Trophoblast cell (in vitro differentiated cells and primary cell): ENCODE measurements around the gene ADRB2. TPM values are rescaled to one million over a fixed set of nuclear protein-coding genes. Genes with fewer than 3 reads are reported as not detected.
A peak's percentile ranks its signal among the peaks of the same experiment; 100 is the strongest.

Experiments used
- DNase-seq, 2 donors: peaks; one replicate each; pipeline ENCODE4 v3.0.0-alpha.2; 2016
- H2AFZ ChIP-seq: 2 replicates; pipeline ENCODE4 v1.6.1; 2013; ENCODE audit warnings: low read length, moderate library complexity, mild to moderate bottlenecking; ENCODE audit not compliant: insufficient read depth, poor library complexity
- H2AK5ac ChIP-seq: 2 replicates; pipeline ENCODE4 v1.6.1; 2013; ENCODE audit warnings: mild to moderate bottlenecking, low read length
- H2BK120ac ChIP-seq: 2 replicates; pipeline ENCODE4 v1.6.1; 2013; ENCODE audit warnings: low read length, mild to moderate bottlenecking, moderate library complexity; ENCODE audit not compliant: insufficient read depth, poor library complexity
- H2BK12ac ChIP-seq: 2 replicates; pipeline ENCODE4 v1.6.1; 2013; ENCODE audit warnings: mild to moderate bottlenecking, low read length, moderate library complexity
- H2BK5ac ChIP-seq: 2 replicates; pipeline ENCODE4 v1.6.1; 2013; ENCODE audit warnings: low read length, low read depth, moderate library complexity, mild to moderate bottlenecking; ENCODE audit not compliant: poor library complexity
- H3K14ac ChIP-seq: 2 replicates; pipeline ENCODE4 v1.6.1; 2013; ENCODE audit warnings: mild to moderate bottlenecking, low read length
- H3K18ac ChIP-seq: 2 replicates; pipeline ENCODE4 v1.6.1; 2013; ENCODE audit warnings: mild to moderate bottlenecking, low read length
- H3K23ac ChIP-seq: 2 replicates; pipeline ENCODE4 v1.6.1; 2013; ENCODE audit warnings: low read length
- H3K27ac ChIP-seq: 2 replicates; pipeline ENCODE4 v1.5.1; 2013; ENCODE audit warnings: low read depth, mild to moderate bottlenecking, inconsistent platforms, low read length, moderate library complexity
- H3K27me3 ChIP-seq: 2 replicates; pipeline ENCODE4 v1.6.1; 2013; ENCODE audit warnings: inconsistent platforms, mild to moderate bottlenecking, low read length, moderate library complexity; ENCODE audit not compliant: insufficient read depth
- H3K36me3 ChIP-seq, 2 experiments: 1 replicate in 1 of 2; 2 replicates in 1 of 2; pipeline ENCODE4 v1.6.1; 2013; ENCODE audit warnings: low read length in 2 of 2, mild to moderate bottlenecking in 2 of 2, moderate library complexity in 1 of 2; ENCODE audit not compliant: insufficient read depth in 2 of 2, control insufficient read depth in 1 of 2
- H3K4ac ChIP-seq: 2 replicates; pipeline ENCODE4 v1.6.1; 2013; ENCODE audit warnings: low read depth, mild to moderate bottlenecking, low read length, moderate library complexity
- H3K4me1 ChIP-seq, 2 experiments: 1 replicate in 1 of 2; 2 replicates in 1 of 2; pipeline ENCODE4 v1.6.1; 2013; ENCODE audit warnings: low read length in 2 of 2, mild to moderate bottlenecking in 2 of 2, moderate library complexity in 1 of 2; ENCODE audit not compliant: insufficient read depth in 2 of 2, control insufficient read depth in 1 of 2
- H3K4me2 ChIP-seq: 2 replicates; pipeline ENCODE4 v1.6.1; 2013; ENCODE audit warnings: inconsistent platforms, mild to moderate bottlenecking, low read length, moderate library complexity
- H3K4me3 ChIP-seq: 2 replicates; pipeline ENCODE4 v1.5.1; 2013; ENCODE audit warnings: mild to moderate bottlenecking, low read depth, low read length, inconsistent platforms
- H3K79me1 ChIP-seq: one replicate; pipeline ENCODE4 v1.6.1; 2013; ENCODE audit warnings: low read length
- H3K79me2 ChIP-seq: 2 replicates; pipeline ENCODE4 v1.6.1; 2013; ENCODE audit warnings: low read length, mild to moderate bottlenecking; ENCODE audit not compliant: control insufficient read depth, insufficient read depth, poor library complexity
- H3K9ac ChIP-seq: 2 replicates; pipeline ENCODE4 v1.6.1; 2013; ENCODE audit warnings: mild to moderate bottlenecking, low read length
- H3K9me3 ChIP-seq: 2 replicates; pipeline ENCODE4 v1.6.1; 2013; ENCODE audit warnings: low read depth, mild to moderate bottlenecking, control low read depth, inconsistent platforms, low read length; ENCODE audit not compliant: insufficient read depth
- H4K12ac ChIP-seq: 2 replicates; pipeline ENCODE4 v1.6.1; 2013; ENCODE audit warnings: low read depth, mild to moderate bottlenecking, low read length, moderate library complexity
- H4K8ac ChIP-seq: 2 replicates; pipeline ENCODE4 v1.6.1; 2013; ENCODE audit warnings: low read depth, mild to moderate bottlenecking, low read length, moderate library complexity
- H4K91ac ChIP-seq: one replicate; pipeline ENCODE4 v1.6.1; 2013; ENCODE audit warnings: low read depth, mild to moderate bottlenecking, low read length, moderate library complexity
- WGBS: extraction: QIAGEN DNeasy Blood & Tissue Kit; methylation state at CpG from one replicate; pipeline ENCODE4 v1.1.7; 2013; ENCODE audit warnings: missing lambda C conversion rate; ENCODE audit not compliant: insufficient read length, insufficient coverage; ENCODE audit errors: extremely low coverage; 5-methylcytosine and 5-hydroxymethylcytosine counted together
- polyA plus RNA-seq: library from polyadenylated mRNA; stranded (reverse); fragments of 200-250 nt; gene quantifications from 2 replicates; pipeline ENCODE4 v1.2.3, GENCODE V29; 2013

The ADRB2 gene
- 0.08 and 0.10 TPM in 2 replicates for polyA plus RNA-seq

DNA sequence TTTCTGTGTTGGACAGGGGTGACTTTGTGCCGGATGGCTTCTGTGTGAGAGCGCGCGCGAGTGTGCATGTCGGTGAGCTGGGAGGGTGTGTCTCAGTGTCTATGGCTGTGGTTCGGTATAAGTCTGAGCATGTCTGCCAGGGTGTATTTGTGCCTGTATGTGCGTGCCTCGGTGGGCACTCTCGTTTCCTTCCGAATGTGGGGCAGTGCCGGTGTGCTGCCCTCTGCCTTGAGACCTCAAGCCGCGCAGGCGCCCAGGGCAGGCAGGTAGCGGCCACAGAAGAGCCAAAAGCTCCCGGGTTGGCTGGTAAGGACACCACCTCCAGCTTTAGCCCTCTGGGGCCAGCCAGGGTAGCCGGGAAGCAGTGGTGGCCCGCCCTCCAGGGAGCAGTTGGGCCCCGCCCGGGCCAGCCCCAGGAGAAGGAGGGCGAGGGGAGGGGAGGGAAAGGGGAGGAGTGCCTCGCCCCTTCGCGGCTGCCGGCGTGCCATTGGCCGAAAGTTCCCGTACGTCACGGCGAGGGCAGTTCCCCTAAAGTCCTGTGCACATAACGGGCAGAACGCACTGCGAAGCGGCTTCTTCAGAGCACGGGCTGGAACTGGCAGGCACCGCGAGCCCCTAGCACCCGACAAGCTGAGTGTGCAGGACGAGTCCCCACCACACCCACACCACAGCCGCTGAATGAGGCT lies at the start of gene ADRB2:
Gene ADRB2, plus strand, starts transcription at position 559 of the 686 bp plus-strand sequence. CDS start 221 bp downstream, outside the sequence.
- H3K18ac ChIP-seq: no peak within 1 kb of the TSS
- no peak within 1 kb of the TSS for H3K9ac ChIP-seq
- WGBS: no CpG with 5 or more reads among the region's 42 CpGs
- no peaks in the 10 kb centered on the region for H3K79me1 ChIP-seq
- H2AK5ac ChIP-seq: no peak within 1 kb of the TSS
- no peak within 1 kb of the TSS for H3K4ac ChIP-seq
- H3K14ac ChIP-seq: peak within 1 kb of the TSS; percentile 26
- H3K4me2 ChIP-seq: peak within 1 kb of the TSS; percentile 85
- peak within 1 kb of the TSS; percentile 77 for H3K4me3 ChIP-seq
- no peaks in the 10 kb centered on the region for H3K36me3 ChIP-seq
- no peaks in the 10 kb centered on the region for H3K79me2 ChIP-seq
- no peaks in the 10 kb centered on the region for H3K9me3 ChIP-seq
- peak; percentile 90 to 96 for DNase-seq
- H3K23ac ChIP-seq: no peak within 1 kb of the TSS
- H2AFZ ChIP-seq: peak within 1 kb of the TSS; percentile 72
- H3K27me3 ChIP-seq: no peaks in the 10 kb centered on the region
- peak within 1 kb of the TSS; percentile 37 for H2BK120ac ChIP-seq
- H2BK5ac ChIP-seq: no peak within 1 kb of the TSS
- no peak within 1 kb of the TSS for H3K27ac ChIP-seq
- no peak within 1 kb of the TSS for H4K91ac ChIP-seq
- H2BK12ac ChIP-seq: no peak within 1 kb of the TSS
- H3K4me1 ChIP-seq: peaks cover 3 to 10% of the 10 kb centered on the region in 2 experiments
- peak within 1 kb of the TSS; percentile 47 for H4K8ac ChIP-seq
- H4K12ac ChIP-seq: no peak within 1 kb of the TSS

DNA sequence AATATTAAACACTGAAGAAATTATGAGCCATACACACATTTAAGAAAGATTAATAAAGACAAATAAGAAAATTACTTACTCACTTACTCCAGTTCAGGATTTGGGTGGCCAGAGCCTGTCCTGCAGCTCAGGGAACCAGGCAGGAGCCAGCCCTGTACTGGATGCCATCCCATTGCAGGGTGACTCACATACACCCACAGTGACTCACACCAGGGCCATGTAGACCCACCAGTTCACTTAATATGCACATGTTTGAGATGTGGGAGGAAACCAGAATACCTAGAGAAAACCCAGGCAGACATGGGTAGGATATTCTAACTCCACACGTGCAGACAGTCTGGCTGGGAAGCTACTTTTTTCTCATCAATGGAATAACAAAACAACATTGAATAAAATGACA lies 49.6 kb upstream of the ADRB2 start:
- no peak overlapping the region for H3K4me3 ChIP-seq
- H3K4me2 ChIP-seq: no peak overlapping the region
- H4K8ac ChIP-seq: no peak overlapping the region
- no peaks in the 10 kb centered on the region for H3K79me1 ChIP-seq
- no peak overlapping the region for H3K14ac ChIP-seq
- peak; percentile 76 to 85 for DNase-seq
- no peaks in the 10 kb centered on the region for H3K9me3 ChIP-seq
- no peak overlapping the region for H3K23ac ChIP-seq
- no peak overlapping the region for H2BK120ac ChIP-seq
- H3K18ac ChIP-seq: no peak overlapping the region
- no peak overlapping the region for H3K9ac ChIP-seq
- no peaks in the 10 kb centered on the region for H3K27me3 ChIP-seq
- H3K4ac ChIP-seq: no peak overlapping the region
- no CpG with 5 or more reads among the region's 1 CpG for WGBS
- H2AK5ac ChIP-seq: no peak overlapping the region
- no peaks in the 10 kb centered on the region for H3K36me3 ChIP-seq
- no peak overlapping the region for H2BK5ac ChIP-seq
- no peak overlapping the region for H4K12ac ChIP-seq
- peaks cover 0 to 2% of the 10 kb centered on the region in 2 experiments for H3K4me1 ChIP-seq
- no peak overlapping the region for H2BK12ac ChIP-seq
- H3K27ac ChIP-seq: no peak overlapping the region
- no peak overlapping the region for H2AFZ ChIP-seq
- H4K91ac ChIP-seq: no peak overlapping the region
- no peaks in the 10 kb centered on the region for H3K79me2 ChIP-seq

DNA sequence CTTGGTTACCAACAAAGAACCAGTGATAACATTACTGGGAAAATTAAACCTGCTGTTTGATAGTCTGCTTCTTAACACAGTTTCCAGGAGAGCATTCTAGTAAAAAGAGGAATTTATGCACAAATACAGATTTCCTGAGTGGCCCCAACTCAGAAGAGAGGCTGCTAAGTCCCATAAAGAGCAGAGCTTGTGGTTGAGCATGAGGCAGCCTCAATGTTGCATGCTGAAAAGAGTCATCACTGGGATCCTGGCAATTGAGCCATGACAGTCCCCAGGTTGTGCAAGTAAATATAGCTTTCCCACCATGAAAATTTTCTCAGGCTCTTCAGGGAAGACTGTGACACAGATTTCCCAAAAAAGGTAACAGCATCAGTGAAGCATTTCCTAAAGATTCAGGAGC lies 47.5 kb upstream of the ADRB2 start:
- no peaks in the 10 kb centered on the region for H3K36me3 ChIP-seq
- H4K8ac ChIP-seq: no peak overlapping the region
- H2AK5ac ChIP-seq: no peak overlapping the region
- no peak overlapping the region for H2AFZ ChIP-seq
- no peak overlapping the region for H3K9ac ChIP-seq
- no peak overlapping the region for H2BK12ac ChIP-seq
- H3K4me1 ChIP-seq: peaks cover 0 to 2% of the 10 kb centered on the region in 2 experiments
- H2BK120ac ChIP-seq: no peak overlapping the region
- no peak overlapping the region for H2BK5ac ChIP-seq
- H3K14ac ChIP-seq: no peak overlapping the region
- no peak overlapping the region for H4K12ac ChIP-seq
- H3K4me2 ChIP-seq: no peak overlapping the region
- H4K91ac ChIP-seq: no peak overlapping the region
- H3K23ac ChIP-seq: no peak overlapping the region
- H3K27ac ChIP-seq: no peak overlapping the region
- H3K27me3 ChIP-seq: no peaks in the 10 kb centered on the region
- DNase-seq: no peak
- H3K4me3 ChIP-seq: no peak overlapping the region
- H3K9me3 ChIP-seq: no peaks in the 10 kb centered on the region
- no peak overlapping the region for H3K18ac ChIP-seq
- no peak overlapping the region for H3K4ac ChIP-seq
- H3K79me2 ChIP-seq: no peaks in the 10 kb centered on the region
- no peaks in the 10 kb centered on the region for H3K79me1 ChIP-seq

DNA sequence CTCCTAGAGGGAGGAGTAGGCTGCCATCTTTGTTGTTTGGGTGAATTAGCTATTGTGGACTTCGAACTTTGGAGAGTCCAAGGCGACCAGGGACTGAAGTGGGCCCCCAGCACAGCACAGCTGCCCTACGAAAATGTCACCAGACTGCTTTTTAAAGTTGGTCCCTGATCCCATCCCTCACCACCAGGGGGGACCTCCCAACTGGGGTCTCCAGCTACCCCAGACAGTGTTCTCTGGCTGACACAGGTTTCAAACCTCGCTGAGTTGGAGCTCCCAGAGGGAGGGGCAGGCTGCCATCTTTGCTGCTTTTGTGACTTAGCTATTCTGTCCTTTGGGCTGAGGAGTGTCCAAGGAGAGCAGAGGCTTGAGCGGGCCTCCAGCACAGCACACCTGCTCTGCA lies 45.7 kb upstream of the ADRB2 start:
- no peaks in the 10 kb centered on the region for H3K9me3 ChIP-seq
- peaks cover 0 to 2% of the 10 kb centered on the region in 2 experiments for H3K4me1 ChIP-seq
- no peak overlapping the region for H2AK5ac ChIP-seq
- H2AFZ ChIP-seq: no peak overlapping the region
- no peak overlapping the region for H3K9ac ChIP-seq
- H2BK5ac ChIP-seq: no peak overlapping the region
- H2BK12ac ChIP-seq: no peak overlapping the region
- H3K4me2 ChIP-seq: no peak overlapping the region
- H4K8ac ChIP-seq: no peak overlapping the region
- H3K4me3 ChIP-seq: no peak overlapping the region
- H3K79me1 ChIP-seq: no peaks in the 10 kb centered on the region
- no peaks in the 10 kb centered on the region for H3K36me3 ChIP-seq
- H3K23ac ChIP-seq: no peak overlapping the region
- no CpG with 5 or more reads among the region's 5 CpGs for WGBS
- no peaks in the 10 kb centered on the region for H3K27me3 ChIP-seq
- no peak overlapping the region for H3K27ac ChIP-seq
- no peak overlapping the region for H4K12ac ChIP-seq
- H3K14ac ChIP-seq: no peak overlapping the region
- H3K4ac ChIP-seq: no peak overlapping the region
- no peak overlapping the region for H3K18ac ChIP-seq
- no peaks in the 10 kb centered on the region for H3K79me2 ChIP-seq
- H4K91ac ChIP-seq: no peak overlapping the region
- DNase-seq: no peak
- no peak overlapping the region for H2BK120ac ChIP-seq
